ENCODE data around the gene AMOTL1.

Gene AMOTL1

DNA sequence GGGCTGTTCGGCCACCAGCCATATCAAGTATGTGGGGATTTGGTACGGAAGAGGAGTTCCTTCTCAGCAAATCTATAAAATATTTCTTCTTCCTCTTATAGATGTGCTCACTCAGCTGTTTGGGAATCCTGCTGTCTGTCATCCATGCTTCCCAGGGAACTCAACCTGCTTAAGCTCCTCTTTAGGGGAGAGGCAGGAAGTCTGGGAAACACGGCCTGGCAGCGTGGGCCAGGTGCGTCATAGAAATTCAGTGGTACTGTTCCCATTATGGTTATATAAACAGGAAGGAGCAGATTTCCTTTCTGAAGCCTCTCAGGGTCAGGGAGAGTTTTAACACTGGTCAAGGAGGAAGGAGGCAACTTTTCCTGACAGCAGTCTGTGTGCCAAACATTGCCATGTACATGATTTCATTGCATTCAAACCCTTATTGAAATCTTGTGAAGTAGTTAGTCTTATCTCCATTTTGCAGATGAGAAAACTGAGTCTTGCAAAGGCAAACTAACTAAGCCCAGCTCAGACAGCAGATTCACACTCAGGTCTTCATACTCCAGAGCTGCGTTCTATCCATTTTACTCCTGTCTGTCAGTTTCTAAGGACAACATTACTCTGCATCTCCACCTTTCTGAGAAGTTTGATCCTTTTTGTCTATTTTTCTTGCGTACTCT is 35.4 kb upstream of the AMOTL1 start:
- H2AFZ ChIP-seq (ENCODE audit: low read length, unreplicated experiment), result peak overlapping the region; percentile 41
- no peaks in the 10 kb centered on the region for H3K79me2 ChIP-seq (ENCODE audit: control insufficient read depth, insufficient read depth, low read length, unreplicated experiment)
- H3K4me3 ChIP-seq (ENCODE audit: low read depth, low read length), result no peak overlapping the region
- H3K4me1 ChIP-seq (ENCODE audit: control insufficient read depth, insufficient read depth, low read length, unreplicated experiment), result peaks cover 36% of the 10 kb centered on the region
- H3K27ac ChIP-seq (ENCODE audit: low read depth, low read length), result peak overlapping the region; percentile 81
- H3K36me3 ChIP-seq (ENCODE audit: insufficient read depth, low read length), result no peaks in the 10 kb centered on the region
- no peaks in the 10 kb centered on the region for H3K27me3 ChIP-seq (ENCODE audit: insufficient read depth, low read length)

DNA sequence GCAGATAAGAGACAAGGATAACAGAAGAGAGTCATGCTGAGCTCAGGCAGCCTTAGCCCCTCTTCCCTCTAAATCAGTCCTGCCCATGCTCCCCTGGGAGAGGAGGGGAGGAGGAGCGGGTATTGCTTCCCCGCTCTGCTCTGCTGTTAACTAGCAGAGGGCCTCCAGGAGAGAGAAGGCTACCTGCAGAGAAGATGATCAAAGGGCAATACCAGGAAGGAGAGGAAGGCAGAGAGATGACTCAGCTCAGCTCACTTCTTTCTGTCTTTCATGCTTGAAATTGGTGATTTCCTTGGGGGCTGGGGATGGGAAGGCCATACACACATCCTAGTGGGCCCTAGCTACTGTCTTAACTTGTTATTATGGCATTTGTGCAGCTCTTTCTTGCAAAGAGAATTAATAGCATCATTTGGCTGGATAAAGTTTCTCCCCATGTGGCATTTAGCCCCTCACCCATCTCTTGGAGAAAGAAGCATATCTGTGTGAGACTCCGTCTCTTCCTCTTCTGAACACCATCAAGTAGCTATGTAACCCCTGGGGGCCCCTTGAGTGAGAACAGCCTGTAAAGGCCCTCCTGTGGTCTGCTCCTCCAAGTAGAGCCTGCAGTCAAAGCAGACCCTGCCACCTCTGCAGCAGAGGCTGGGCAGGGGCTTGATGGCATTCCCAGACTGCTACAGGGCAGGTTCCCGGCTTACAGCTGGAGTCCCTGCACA is 33.4 kb upstream of the AMOTL1 start:
- Histone ChIP-seq H3K4me3 (ENCODE audit: low read depth, low read length) (no peak overlapping the region), H3K27ac (ENCODE audit: low read depth, low read length) (no peak overlapping the region), H3K36me3 (ENCODE audit: insufficient read depth, low read length) (no peaks in the 10 kb centered on the region), H3K79me2 (ENCODE audit: control insufficient read depth, insufficient read depth, low read length, unreplicated experiment) (no peaks in the 10 kb centered on the region), H3K27me3 (ENCODE audit: insufficient read depth, low read length) (no peaks in the 10 kb centered on the region), H3K4me1 (ENCODE audit: control insufficient read depth, insufficient read depth, low read length, unreplicated experiment) (peaks cover 38% of the 10 kb centered on the region), H2AFZ (ENCODE audit: low read length, unreplicated experiment) (no peak overlapping the region)

DNA sequence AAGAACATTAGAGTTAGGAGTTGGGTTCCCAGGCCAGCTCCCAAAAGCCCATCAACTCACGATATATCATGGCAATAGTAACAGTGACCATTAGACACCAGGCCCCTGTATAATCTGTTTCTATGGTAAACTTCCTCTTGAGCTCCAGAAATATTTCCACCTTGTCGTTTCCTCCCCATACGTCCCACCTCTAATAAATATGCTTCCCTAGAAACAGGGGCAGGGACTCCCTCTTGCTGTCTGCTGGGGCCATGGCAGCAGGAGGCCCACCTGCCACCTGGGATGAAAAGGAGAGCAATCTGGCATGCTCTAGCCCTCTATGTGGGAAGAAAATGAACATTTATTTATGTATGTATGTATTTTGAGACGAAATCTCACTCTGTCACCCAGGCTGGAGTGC is 32.2 kb upstream of the AMOTL1 start:
- Histone ChIP-seq H3K79me2 (ENCODE audit: control insufficient read depth, insufficient read depth, low read length, unreplicated experiment) (no peaks in the 10 kb centered on the region), H3K27ac (ENCODE audit: low read depth, low read length) (no peak overlapping the region), H3K36me3 (ENCODE audit: insufficient read depth, low read length) (no peaks in the 10 kb centered on the region), H3K4me1 (ENCODE audit: control insufficient read depth, insufficient read depth, low read length, unreplicated experiment) (peaks cover 42% of the 10 kb centered on the region), H3K4me3 (ENCODE audit: low read depth, low read length) (no peak overlapping the region), H2AFZ (ENCODE audit: low read length, unreplicated experiment) (no peak overlapping the region), H3K27me3 (ENCODE audit: insufficient read depth, low read length) (no peaks in the 10 kb centered on the region)

DNA sequence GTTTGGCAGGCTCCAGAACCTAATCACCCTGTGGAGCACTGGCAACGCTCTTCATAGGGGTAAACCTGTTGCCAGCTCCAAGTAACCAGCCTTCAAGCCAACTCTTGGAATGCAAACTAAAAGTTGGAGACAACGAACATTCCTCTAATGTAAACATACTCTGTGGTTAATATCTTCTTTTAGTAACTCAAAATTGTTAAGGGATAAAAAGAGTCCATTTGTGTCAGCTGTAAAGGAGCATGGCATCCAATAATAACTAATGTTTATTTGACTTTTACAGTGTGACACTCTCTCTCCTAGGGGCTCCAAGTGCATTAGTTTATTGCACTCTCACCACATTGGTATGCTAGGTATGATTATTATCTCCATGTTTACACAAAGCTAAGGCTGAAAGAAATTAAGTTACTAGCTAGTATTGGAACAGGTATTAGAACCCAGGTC is 31.0 kb upstream of the AMOTL1 start:
- no peaks in the 10 kb centered on the region for H3K27me3 ChIP-seq (ENCODE audit: insufficient read depth, low read length)
- H3K4me3 ChIP-seq (ENCODE audit: low read depth, low read length), result peak overlapping the region; percentile 5; the same call in 1 of the 2 replicates
- peak overlapping the region; percentile 35; the same call in 1 of the 2 replicates for H3K27ac ChIP-seq (ENCODE audit: low read depth, low read length)
- no peaks in the 10 kb centered on the region for H3K79me2 ChIP-seq (ENCODE audit: control insufficient read depth, insufficient read depth, low read length, unreplicated experiment)
- H3K4me1 ChIP-seq (ENCODE audit: control insufficient read depth, insufficient read depth, low read length, unreplicated experiment), result peaks cover 41% of the 10 kb centered on the region
- no peaks in the 10 kb centered on the region for H3K36me3 ChIP-seq (ENCODE audit: insufficient read depth, low read length)
- H2AFZ ChIP-seq (ENCODE audit: low read length, unreplicated experiment), result no peak overlapping the region

DNA sequence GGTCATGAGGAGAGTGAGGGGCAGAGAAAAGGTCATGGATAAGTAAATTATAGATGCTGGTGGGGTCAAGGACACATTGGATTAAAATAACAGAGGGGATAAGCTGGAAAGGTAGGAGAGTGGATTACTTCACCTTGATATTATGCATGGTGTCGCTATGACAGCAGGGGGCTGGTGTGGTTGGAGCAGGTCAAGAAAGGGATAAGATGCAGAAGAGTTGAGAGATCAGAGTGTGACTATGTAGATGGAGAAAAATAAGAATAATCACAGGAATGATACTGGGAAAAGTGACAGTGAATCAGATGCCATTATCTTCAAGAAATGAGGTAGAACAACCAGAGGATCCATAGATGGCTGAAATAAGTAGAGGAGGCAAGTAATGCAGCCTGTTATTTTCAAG is 29.4 kb upstream of the AMOTL1 start:
- Histone ChIP-seq H3K4me1 (ENCODE audit: control insufficient read depth, insufficient read depth, low read length, unreplicated experiment) (peaks cover 29% of the 10 kb centered on the region), H3K27me3 (ENCODE audit: insufficient read depth, low read length) (no peaks in the 10 kb centered on the region), H3K36me3 (ENCODE audit: insufficient read depth, low read length) (no peaks in the 10 kb centered on the region), H3K79me2 (ENCODE audit: control insufficient read depth, insufficient read depth, low read length, unreplicated experiment) (no peaks in the 10 kb centered on the region), H3K27ac (ENCODE audit: low read depth, low read length) (no peak overlapping the region), H3K4me3 (ENCODE audit: low read depth, low read length) (no peak overlapping the region), H2AFZ (ENCODE audit: low read length, unreplicated experiment) (no peak overlapping the region)

DNA sequence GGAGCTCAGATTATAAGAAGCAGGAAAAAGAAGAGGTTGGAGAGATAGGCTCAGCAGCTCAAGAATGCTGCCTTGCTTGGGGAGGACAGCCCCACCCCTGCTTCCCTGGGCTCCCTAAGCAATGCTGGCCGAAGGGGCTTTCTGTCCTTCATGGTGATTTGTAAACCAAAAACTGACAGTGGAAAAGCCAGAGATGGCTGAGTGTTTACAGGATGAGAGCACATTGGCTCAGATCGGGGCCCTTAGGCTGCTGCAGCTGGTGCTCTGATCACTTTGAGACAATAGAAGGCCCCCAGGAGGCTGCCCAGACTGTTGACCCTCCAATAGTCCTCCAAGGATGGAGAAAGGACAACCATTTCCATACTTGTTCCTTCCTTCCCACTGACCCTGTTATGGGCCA is 28.8 kb upstream of the AMOTL1 start:
- no peaks in the 10 kb centered on the region for H3K27me3 ChIP-seq (ENCODE audit: insufficient read depth, low read length)
- no peak overlapping the region for H3K27ac ChIP-seq (ENCODE audit: low read depth, low read length)
- no peaks in the 10 kb centered on the region for H3K79me2 ChIP-seq (ENCODE audit: control insufficient read depth, insufficient read depth, low read length, unreplicated experiment)
- H3K4me1 ChIP-seq (ENCODE audit: control insufficient read depth, insufficient read depth, low read length, unreplicated experiment), result peaks cover 26% of the 10 kb centered on the region
- no peak overlapping the region for H3K4me3 ChIP-seq (ENCODE audit: low read depth, low read length)
- H2AFZ ChIP-seq (ENCODE audit: low read length, unreplicated experiment), result no peak overlapping the region
- H3K36me3 ChIP-seq (ENCODE audit: insufficient read depth, low read length), result no peaks in the 10 kb centered on the region

DNA sequence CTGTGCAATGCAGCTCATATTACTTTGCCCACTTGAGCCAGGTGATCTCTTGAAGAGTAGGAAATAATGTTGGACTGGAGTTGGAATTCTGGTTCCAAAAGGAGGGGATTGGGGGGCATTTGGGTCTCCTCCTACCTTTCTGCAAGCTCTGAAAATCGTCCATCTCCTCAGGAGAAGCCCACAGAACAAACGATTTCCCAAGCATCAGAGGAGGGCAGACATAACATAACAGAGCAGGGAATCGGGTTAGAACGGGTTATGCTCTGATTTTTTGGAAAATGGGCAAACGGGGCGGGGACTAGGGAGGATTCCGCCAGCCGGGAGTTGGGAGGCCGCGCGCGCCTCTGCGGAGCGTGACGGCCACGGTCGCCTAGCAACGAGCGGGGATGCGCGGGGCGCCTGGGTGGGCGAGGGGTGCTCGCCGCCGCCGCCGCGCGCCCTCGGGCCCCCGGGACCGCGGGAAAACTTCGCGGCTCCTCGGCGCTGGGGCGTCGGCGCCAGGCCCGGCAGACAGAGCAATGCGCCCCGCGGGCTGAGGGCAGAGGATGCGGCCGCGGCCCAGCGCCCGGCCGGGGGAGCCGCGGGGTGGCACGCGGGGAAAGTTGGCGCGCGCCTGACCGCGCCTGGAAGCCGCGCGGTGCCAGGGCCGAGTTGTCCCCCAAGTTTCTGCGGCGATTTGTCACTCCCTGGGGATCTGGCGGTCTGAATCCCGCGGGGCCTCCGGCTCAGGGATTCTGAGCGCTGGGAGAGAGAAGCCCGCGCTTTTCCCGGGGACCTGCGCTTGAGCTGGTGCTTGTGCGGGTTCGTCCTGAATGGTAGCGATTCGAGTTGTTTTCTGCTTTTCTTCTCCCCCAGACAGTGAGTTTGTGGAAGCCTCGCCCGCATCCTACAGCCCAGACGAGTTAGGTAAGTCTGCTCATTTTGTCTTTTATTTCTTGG is 27.8 kb upstream of the AMOTL1 start:
- Histone ChIP-seq H3K79me2 (ENCODE audit: control insufficient read depth, insufficient read depth, low read length, unreplicated experiment) (no peaks in the 10 kb centered on the region), H3K4me1 (ENCODE audit: control insufficient read depth, insufficient read depth, low read length, unreplicated experiment) (peaks cover 20% of the 10 kb centered on the region), H3K27ac (ENCODE audit: low read depth, low read length) (no peak overlapping the region), H3K4me3 (ENCODE audit: low read depth, low read length) (peak overlapping the region; percentile 81), H3K27me3 (ENCODE audit: insufficient read depth, low read length) (no peaks in the 10 kb centered on the region), H2AFZ (ENCODE audit: low read length, unreplicated experiment) (peak overlapping the region; percentile 55), H3K36me3 (ENCODE audit: insufficient read depth, low read length) (no peaks in the 10 kb centered on the region)

DNA sequence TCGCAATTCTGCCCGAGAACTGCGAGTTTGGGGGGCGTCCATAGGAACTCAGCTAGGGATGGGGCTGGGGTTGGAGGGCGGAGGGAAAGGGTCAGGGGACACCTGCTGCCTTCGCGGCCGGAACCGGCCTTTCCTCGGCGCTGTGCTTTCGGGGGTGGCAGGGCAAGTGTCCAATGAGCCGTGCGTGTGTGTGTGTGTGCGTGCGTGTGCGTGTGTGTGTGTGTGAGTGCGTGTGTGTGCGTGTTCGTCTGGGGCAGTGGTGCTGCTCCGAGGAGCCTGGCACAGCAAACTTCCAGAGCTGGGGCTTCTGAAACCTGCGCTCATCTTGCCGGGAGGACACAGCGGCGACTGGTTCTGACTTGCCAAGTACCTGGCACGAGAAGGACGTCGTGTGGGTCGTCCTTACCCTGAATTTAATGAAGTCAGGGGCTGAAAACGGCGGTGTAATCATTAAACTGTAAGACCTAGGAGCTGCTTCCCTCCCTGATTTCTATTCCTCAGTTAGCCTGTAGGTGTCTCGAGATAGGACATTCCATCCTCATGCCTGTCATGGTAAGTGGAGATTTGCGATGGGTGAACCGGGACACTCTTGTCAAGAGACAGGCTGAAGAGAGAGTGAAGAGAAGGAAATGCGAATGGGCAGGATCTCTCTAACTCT is 27.0 kb upstream of the AMOTL1 start:
- Histone ChIP-seq H2AFZ (ENCODE audit: low read length, unreplicated experiment) (peak overlapping the region; percentile 55), H3K79me2 (ENCODE audit: control insufficient read depth, insufficient read depth, low read length, unreplicated experiment) (no peaks in the 10 kb centered on the region), H3K4me1 (ENCODE audit: control insufficient read depth, insufficient read depth, low read length, unreplicated experiment) (peaks cover 20% of the 10 kb centered on the region), H3K27ac (ENCODE audit: low read depth, low read length) (no peak overlapping the region), H3K4me3 (ENCODE audit: low read depth, low read length) (peak overlapping the region; percentile 81), H3K27me3 (ENCODE audit: insufficient read depth, low read length) (no peaks in the 10 kb centered on the region), H3K36me3 (ENCODE audit: insufficient read depth, low read length) (no peaks in the 10 kb centered on the region)

DNA sequence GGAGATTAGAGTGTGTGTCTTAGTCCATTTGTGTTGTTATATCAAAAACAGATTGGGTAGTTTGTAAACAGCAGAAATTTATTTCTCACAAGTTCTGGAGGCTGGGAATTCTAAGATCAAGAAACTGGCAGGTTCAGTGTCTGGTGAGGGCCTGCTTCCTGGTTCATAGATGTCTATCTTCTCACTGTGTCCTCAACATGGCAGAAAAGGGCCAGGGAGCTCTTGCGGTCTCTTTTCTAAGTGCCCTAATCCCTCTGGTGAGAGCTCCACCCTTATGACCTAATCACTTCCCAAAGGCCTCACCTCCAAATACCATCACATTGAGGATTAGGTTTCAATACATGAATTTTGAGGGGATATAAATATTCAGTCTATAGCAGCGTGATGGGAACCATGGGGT is 25.5 kb upstream of the AMOTL1 start:
- Histone ChIP-seq H3K79me2 (ENCODE audit: control insufficient read depth, insufficient read depth, low read length, unreplicated experiment) (no peaks in the 10 kb centered on the region), H3K27ac (ENCODE audit: low read depth, low read length) (no peak overlapping the region), H3K4me3 (ENCODE audit: low read depth, low read length) (no peak overlapping the region), H3K27me3 (ENCODE audit: insufficient read depth, low read length) (no peaks in the 10 kb centered on the region), H3K36me3 (ENCODE audit: insufficient read depth, low read length) (no peaks in the 10 kb centered on the region), H3K4me1 (ENCODE audit: control insufficient read depth, insufficient read depth, low read length, unreplicated experiment) (peaks cover 24% of the 10 kb centered on the region), H2AFZ (ENCODE audit: low read length, unreplicated experiment) (no peak overlapping the region)

DNA sequence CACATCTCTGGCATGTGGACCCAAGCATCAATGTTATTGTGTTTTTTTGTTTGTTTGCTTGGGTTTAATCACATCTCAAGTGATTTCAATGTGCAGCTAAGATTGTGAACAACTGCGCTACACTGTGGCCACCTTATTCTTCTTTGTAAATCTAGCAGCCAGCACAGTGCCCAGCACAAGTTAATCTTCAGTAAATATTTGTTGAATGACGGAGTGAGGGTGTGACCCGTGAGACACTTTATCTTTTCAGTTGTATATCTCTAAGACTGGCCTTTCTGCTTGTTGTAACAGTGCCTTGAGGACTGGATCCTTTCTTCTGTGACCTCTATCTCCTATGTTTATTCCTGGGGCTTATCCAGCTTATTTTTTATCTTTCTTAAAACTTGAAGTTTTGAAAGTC is 21.4 kb upstream of the AMOTL1 start:
- peaks cover 32% of the 10 kb centered on the region for H3K4me1 ChIP-seq (ENCODE audit: control insufficient read depth, insufficient read depth, low read length, unreplicated experiment)
- H3K27me3 ChIP-seq (ENCODE audit: insufficient read depth, low read length), result no peaks in the 10 kb centered on the region
- H2AFZ ChIP-seq (ENCODE audit: low read length, unreplicated experiment), result no peak overlapping the region
- no peaks in the 10 kb centered on the region for H3K36me3 ChIP-seq (ENCODE audit: insufficient read depth, low read length)
- no peaks in the 10 kb centered on the region for H3K79me2 ChIP-seq (ENCODE audit: control insufficient read depth, insufficient read depth, low read length, unreplicated experiment)
- peak overlapping the region; percentile 39; the same call in 1 of the 2 replicates for H3K27ac ChIP-seq (ENCODE audit: low read depth, low read length)
- H3K4me3 ChIP-seq (ENCODE audit: low read depth, low read length), result no peak overlapping the region
